CD14-positive monocyte (primary cell): ENCODE results near the gene ARL17B. TPM values are rescaled to one million over a fixed set of nuclear protein-coding genes. Genes with fewer than 3 reads are reported as not detected.

Experiments
- polyA plus RNA-seq, 3 donors: library from polyadenylated mRNA; depleted of rRNA in 1 of 3; unstranded in 2 of 3; stranded (reverse) in 1 of 3; fragments of 300-500 nt in 2 of 3; fragments of >200 nt in 1 of 3; fragmentation: Illumina TruSeq in 2 of 3; gene quantifications; 1 replicate in 2 of 3; 2 replicates in 1 of 3; pipeline ENCODE4 v1.2.3, GENCODE V29; 2012 to 2021
- small RNA-seq: library from RNA; depleted of rRNA; stranded (forward); fragments of <200 nt; gene quantifications from one replicate; pipeline ENCODE3, GENCODE V24; 2012; ENCODE audit warnings: low read depth; ENCODE audit not compliant: insufficient read length

Gene ARL17B
- polyA plus RNA-seq, 3 donors = 12.0 to 14.3 (median 13.6) TPM

Small RNA genes lying within 50 kb of the gene (small RNA-seq; reads per million reads assigned to genes)
- gene RN7SL656P = not detected

Other genes starting within 250 kb of the ARL17B start
- 10 to 100 TPM in 1 of 3 donors, 1 to 10 TPM in 2; 3.1 to 31.9 (median 4.6) TPM for gene KANSL1, start 168.3 kb downstream of the ARL17B start, polyA plus RNA-seq
- gene LRRC37A, start 66.6 kb downstream of the ARL17B start, polyA plus RNA-seq = 1 to 10 TPM in 1 of 3 donors, under 1 TPM in 2; 0.23 to 2.1 (median 0.38) TPM
- 10 to 100 TPM in 1 of 3 donors, 1 to 10 TPM in 2; 1.7 to 22.9 (median 2.1) TPM for gene LRRC37A2, start 150.7 kb upstream of the ARL17B start, polyA plus RNA-seq
- gene ARL17A, start 217.9 kb upstream of the ARL17B start, polyA plus RNA-seq = 10 to 100 TPM in 1 of 3 donors, 1 to 10 TPM in 2; 2.0 to 21.5 (median 2.9) TPM
- gene NSF, start 228.9 kb upstream of the ARL17B start, polyA plus RNA-seq = 10 to 100 TPM; 22.5 to 63.2 (median 58.0) TPM